Left lung (tissue), 10 donors: ENCODE data around the gene OAF. TPM values are rescaled to one million over a fixed set of nuclear protein-coding genes. Genes with fewer than 3 reads are reported as not detected.

ENCODE experiments used
- ATAC-seq: fragments of 200-7000 bp; cut with Tn5 transposase; one replicate; pipeline ENCODE4 v1.9.1; 2020; ENCODE audit warnings: moderate library complexity
- DNase-seq, 4 donors: peaks; one replicate each; pipeline ENCODE4 v3.0.0-alpha.2; 2013 to 2020
- H3K27ac ChIP-seq, 2 donors: fragments of 200-600 bp; sonication (generic) in 1 of 2; one replicate each; pipeline versions ENCODE4 v1.5.0 to v1.8.0; 2020 to 2021
- H3K27me3 ChIP-seq, 2 donors: fragments of 200-600 bp; sonication (generic) in 1 of 2; one replicate each; pipeline versions ENCODE4 v1.5.0 to v1.8.0; 2020 to 2021
- H3K36me3 ChIP-seq, 2 donors: fragments of 200-600 bp; sonication (generic) in 1 of 2; one replicate each; pipeline versions ENCODE4 v1.5.0 to v1.8.0; 2020 to 2021
- H3K4me1 ChIP-seq, 2 donors: fragments of 200-600 bp; one replicate each; pipeline ENCODE4 v1.8.0; 2021
- H3K4me3 ChIP-seq, 2 donors: fragments of 200-600 bp; sonication (generic) in 1 of 2; one replicate each; pipeline versions ENCODE4 v1.5.0 to v1.8.0; 2020 to 2021; ENCODE audit warnings: mild to moderate bottlenecking in 1 of 2
- H3K9me3 ChIP-seq, 2 donors: fragments of 200-600 bp; sonication (generic) in 1 of 2; one replicate each; pipeline versions ENCODE4 v1.5.0 to v1.8.0; 2020 to 2021
- intact Hi-C, 2 donors: fragments of 100-400 bp; cut with DNase I; formaldehyde crosslinking; loops; one replicate each; pipeline versions ENCODE4 v1.11.2 to v1.14.2; 2022
- polyA plus RNA-seq, 6 donors: library from polyadenylated mRNA; unstranded; fragments of 120-200 nt; gene quantifications; one replicate each; pipeline ENCODE4 v1.2.1, GENCODE V29; 2013; ENCODE audit not compliant: insufficient read length in 6 of 6
- total RNA-seq, 2 donors: library from RNA; stranded (reverse); fragmentation: NEBNext Ultra II Directional; extraction: Animal tissue kit (Norgen Biotek cat#: 25700); gene quantifications; one replicate each; pipeline ENCODE4 v1.2.1, GENCODE V29; 2021
- TF ChIP-seq, protein P1 (sequence below), 2 donors: fragments of 200-600 bp; sonication (generic) in 1 of 2; IDR thresholded peaks; one replicate each; pipeline versions ENCODE4 v1.5.0 to v1.8.0; 2021; ENCODE audit warnings: antibody characterized with exemption in 2 of 2
- donor health status: DM: no; HTN: yes; CAD: no.
- donor health status: DM: no; HTN: no; CAD: no.

Gene OAF
- total and polyA plus RNA-seq, 8 donors: 19.5 to 38.0 (median 28.0) TPM

DNA sequence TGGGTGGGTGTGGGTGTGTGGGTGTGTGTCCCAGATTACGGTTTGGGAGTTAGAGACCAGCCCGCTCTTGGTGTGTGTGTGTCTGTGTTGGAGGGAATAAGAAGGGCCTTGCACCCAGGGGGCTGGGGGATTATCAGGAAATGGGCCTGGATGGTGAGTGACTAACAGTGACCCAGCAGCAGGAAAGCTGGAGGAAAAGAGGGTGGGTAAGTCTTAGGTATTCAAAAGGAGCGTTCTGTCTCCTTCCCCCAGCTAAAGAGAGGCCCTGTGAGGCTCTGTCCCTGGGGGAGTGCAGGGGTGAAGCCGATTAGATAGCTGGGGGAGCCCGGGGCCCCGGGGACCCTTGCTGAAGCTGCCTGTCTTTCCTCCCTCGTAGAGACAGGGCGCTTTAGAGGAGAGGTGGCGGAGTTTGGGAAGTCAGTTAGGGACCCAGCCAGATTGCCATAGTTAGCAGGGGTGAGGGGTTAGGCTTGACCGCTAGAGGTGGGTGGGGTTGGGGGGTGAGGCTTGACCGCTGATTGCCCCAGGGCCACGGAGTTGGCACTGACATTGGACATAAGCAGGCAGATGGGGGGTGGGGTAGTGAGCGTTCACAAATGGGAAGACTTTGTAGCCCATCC lies 1.5 kb downstream of the OAF start:
- Histone ChIP-seq H3K4me1 (peaks cover 5 to 42% of the 10 kb centered on the region in 2 donors), H3K27ac (no peak overlapping the region), H3K4me3 (peak overlapping the region; percentile 50 to 60), H3K9me3 (no peaks in the 10 kb centered on the region), H3K36me3 (no peaks in the 10 kb centered on the region), H3K27me3 (peaks cover 0 to 41% of the 10 kb centered on the region in 2 donors)
- intact Hi-C loops: no loop called here
- no peak for ATAC-seq
- TF ChIP-seq, protein P1, sequence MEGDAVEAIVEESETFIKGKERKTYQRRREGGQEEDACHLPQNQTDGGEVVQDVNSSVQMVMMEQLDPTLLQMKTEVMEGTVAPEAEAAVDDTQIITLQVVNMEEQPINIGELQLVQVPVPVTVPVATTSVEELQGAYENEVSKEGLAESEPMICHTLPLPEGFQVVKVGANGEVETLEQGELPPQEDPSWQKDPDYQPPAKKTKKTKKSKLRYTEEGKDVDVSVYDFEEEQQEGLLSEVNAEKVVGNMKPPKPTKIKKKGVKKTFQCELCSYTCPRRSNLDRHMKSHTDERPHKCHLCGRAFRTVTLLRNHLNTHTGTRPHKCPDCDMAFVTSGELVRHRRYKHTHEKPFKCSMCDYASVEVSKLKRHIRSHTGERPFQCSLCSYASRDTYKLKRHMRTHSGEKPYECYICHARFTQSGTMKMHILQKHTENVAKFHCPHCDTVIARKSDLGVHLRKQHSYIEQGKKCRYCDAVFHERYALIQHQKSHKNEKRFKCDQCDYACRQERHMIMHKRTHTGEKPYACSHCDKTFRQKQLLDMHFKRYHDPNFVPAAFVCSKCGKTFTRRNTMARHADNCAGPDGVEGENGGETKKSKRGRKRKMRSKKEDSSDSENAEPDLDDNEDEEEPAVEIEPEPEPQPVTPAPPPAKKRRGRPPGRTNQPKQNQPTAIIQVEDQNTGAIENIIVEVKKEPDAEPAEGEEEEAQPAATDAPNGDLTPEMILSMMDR (IDR thresholded peaks at IDR 0.05): no peak
- DNase-seq: no peak

DNA sequence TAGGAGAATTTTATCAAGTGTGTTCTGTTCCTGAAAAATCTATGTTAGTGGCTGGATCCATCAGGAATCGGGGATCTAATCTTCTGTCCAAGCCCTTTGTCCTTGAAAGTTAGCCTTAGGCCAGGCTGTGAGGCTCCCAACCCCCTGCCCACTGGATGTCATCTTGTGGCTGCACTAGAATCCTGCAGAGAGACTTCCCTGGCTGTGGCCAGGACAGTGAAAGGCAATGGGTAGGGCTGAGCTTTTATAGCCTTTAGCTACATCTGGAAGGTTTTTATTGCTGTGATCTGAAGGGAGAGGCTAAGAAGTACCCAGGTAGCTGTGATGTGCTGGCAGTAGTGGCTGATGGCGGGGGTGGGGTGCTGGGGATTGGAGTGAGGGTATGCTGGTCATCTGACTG lies 2.1 kb downstream of the OAF start:
- no peaks in the 10 kb centered on the region for H3K9me3 ChIP-seq
- H3K4me3 ChIP-seq: peak overlapping the region in 1 of 2 donors; percentile 60
- TF ChIP-seq, protein P1 (IDR thresholded peaks at IDR 0.05): no peak
- peaks cover 5 to 36% of the 10 kb centered on the region in 2 donors for H3K4me1 ChIP-seq
- peaks cover 0 to 35% of the 10 kb centered on the region in 2 donors for H3K27me3 ChIP-seq
- no peak for DNase-seq
- intact Hi-C loops: no loop called here
- no peak for ATAC-seq
- H3K27ac ChIP-seq: no peak overlapping the region
- H3K36me3 ChIP-seq: no peaks in the 10 kb centered on the region

DNA sequence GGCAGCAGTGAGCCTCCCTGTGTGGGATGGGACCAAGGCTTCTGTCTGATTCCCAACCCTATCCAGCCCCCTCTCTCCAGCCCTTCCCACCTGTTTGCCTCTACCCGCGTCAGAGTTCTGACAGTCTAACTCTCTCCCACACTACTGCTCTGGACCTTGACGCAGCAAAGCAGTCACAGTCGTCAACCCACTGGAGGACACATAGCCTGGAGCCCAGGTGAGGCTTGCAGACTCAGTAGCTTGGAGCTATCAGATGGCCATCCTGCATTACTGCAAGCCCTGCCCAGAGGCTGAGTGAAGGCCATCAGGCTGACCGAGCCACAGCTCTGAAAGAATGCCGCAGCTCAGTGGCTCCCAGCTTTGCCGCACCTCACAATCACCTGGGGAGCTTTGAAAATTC lies 3.7 kb downstream of the OAF start:
- TF ChIP-seq, protein P1 (IDR thresholded peaks at IDR 0.05): no peak
- no peak for ATAC-seq

DNA sequence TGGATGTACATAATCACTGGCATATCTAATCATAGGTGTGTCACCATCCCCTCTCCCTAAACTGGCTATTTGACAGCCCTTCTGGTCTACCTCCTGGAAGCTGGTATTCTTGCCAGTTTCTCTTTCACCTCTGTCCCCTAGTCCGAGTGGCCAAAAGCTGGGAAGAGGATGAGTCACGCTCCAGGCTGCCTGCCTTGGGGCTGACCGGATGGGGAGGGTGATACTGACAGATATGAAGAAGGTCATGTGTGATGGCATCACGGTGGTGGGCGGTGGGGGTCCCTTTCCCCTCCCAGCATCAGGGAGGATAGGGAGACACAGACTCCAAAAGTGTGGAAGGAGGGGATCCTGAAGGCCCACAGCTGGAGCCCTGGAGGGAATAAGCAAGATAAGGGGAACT lies 4.8 kb downstream of the OAF start:
- intact Hi-C loops: no loop called here
- peaks cover 0 to 11% of the 10 kb centered on the region in 2 donors for H3K4me1 ChIP-seq
- ATAC-seq (no peak), DNase-seq (no peak)
- TF ChIP-seq, protein P1 (IDR thresholded peaks at IDR 0.05): no peak
- H3K9me3 ChIP-seq: no peaks in the 10 kb centered on the region
- peaks cover 0 to 19% of the 10 kb centered on the region in 2 donors for H3K27me3 ChIP-seq
- no peak overlapping the region for H3K27ac ChIP-seq
- H3K36me3 ChIP-seq: no peaks in the 10 kb centered on the region
- no peak overlapping the region for H3K4me3 ChIP-seq

More for the DNA sequence above, 3.7 kb downstream of the OAF start:
- Histone ChIP-seq H3K9me3 (no peaks in the 10 kb centered on the region), H3K27ac (no peak overlapping the region), H3K36me3 (no peaks in the 10 kb centered on the region), H3K4me1 (peaks cover 5 to 20% of the 10 kb centered on the region in 2 donors), H3K27me3 (peaks cover 0 to 30% of the 10 kb centered on the region in 2 donors), H3K4me3 (no peak overlapping the region)
- no peak for DNase-seq
- intact Hi-C loops: no loop called here

DNA sequence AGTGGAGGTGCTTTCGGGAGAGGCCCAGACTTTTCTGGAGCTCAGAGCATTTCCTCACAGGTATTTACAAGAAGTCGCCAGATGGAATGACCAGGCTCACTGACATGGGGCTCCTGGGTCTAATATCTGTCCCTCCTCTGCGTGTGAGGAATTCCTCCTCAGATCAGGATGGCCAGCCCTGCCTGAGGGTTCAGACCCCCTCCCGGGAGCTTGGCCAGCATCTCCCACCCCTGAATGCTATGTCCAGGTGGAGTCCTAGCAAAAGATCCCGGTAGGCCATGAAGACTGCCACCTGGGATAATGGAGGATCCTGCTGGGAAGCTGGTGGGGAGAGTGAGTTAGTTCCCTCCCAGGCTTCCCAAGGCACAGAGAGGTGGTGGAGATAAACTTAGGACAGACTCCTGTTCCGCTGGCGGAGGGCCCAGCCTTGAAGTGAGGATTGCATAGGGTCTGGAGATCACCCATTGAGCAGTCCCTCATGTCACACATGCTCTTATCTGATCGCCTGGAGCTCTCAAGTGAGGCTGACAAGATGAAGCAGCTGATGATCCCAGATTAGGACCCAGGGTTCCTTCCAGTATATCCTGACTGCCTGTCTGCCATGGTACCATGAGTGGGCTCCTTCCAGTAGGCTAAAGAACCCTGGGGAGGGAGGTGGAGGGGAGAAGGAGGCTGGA lies 5.7 kb downstream of the OAF start:
- ATAC-seq: no peak
- H3K36me3 ChIP-seq: no peaks in the 10 kb centered on the region
- peaks cover 0 to 6% of the 10 kb centered on the region in 2 donors for H3K4me1 ChIP-seq

More for the DNA sequence above, 5.7 kb downstream of the OAF start:
- no peak overlapping the region for H3K27ac ChIP-seq
- intact Hi-C loops: no loop called here
- peaks cover 0 to 10% of the 10 kb centered on the region in 2 donors for H3K27me3 ChIP-seq
- no peak for DNase-seq
- H3K9me3 ChIP-seq: no peaks in the 10 kb centered on the region
- TF ChIP-seq, protein P1 (IDR thresholded peaks at IDR 0.05): no peak
- H3K4me3 ChIP-seq: no peak overlapping the region
